GM21619 (cell line): ENCODE measurements around the gene E2F4.

Experiments used
- ATAC-seq: cut with Tn5 transposase; IDR thresholded peaks from one replicate; pipeline ENCODE4 v1.9.1; 2021; ENCODE audit not compliant: unreplicated experiment

Gene E2F4

GRCh38 chr16:67247192-67248072 is 55.5 kb downstream of the E2F4 start, which contains the start of gene FHOD1:
FHOD1 (minus strand) TSS chr16:67247481; CDS start chr16:67247410, 71 bp downstream.
- ATAC-seq, result peak; percentile 40

GRCh38 chr16:67248073-67248400 is 56.1 kb downstream of the E2F4 start:
- no peak for ATAC-seq
